Mesenchymal stem cell (in vitro differentiated cells and primary cell): ENCODE measurements around the gene DAB1.

ENCODE experiments used
- DNase-seq: peaks from one replicate; pipeline ENCODE4 v3.0.0-alpha.2; 2013
- H2AFZ ChIP-seq: one replicate; pipeline ENCODE4 v1.6.1; 2013; ENCODE audit warnings: low read depth, mild to moderate bottlenecking, control low read depth, inconsistent platforms, low read length, moderate library complexity
- H2AK5ac ChIP-seq: 2 replicates; pipeline ENCODE4 v1.6.1; 2013; ENCODE audit warnings: low read length, moderate library complexity, mild to moderate bottlenecking, inconsistent platforms; ENCODE audit not compliant: severe bottlenecking
- H2BK120ac ChIP-seq: one replicate; pipeline ENCODE4 v1.6.1; 2013; ENCODE audit warnings: low read depth, mild to moderate bottlenecking, inconsistent platforms, low read length, moderate library complexity
- H2BK12ac ChIP-seq, 2 experiments: one replicate each; pipeline ENCODE4 v1.6.1; 2013; ENCODE audit warnings: inconsistent platforms in 2 of 2, low read length in 2 of 2, mild to moderate bottlenecking in 2 of 2, moderate library complexity in 2 of 2, control low read depth in 1 of 2
- H2BK15ac ChIP-seq: one replicate; pipeline ENCODE4 v1.6.1; 2013; ENCODE audit warnings: mild to moderate bottlenecking, low read depth, inconsistent platforms; ENCODE audit not compliant: poor library complexity, severe bottlenecking
- H2BK5ac ChIP-seq: 2 replicates; pipeline ENCODE4 v1.6.1; 2013; ENCODE audit warnings: low read depth, mild to moderate bottlenecking, low read length, control low read depth, inconsistent platforms; ENCODE audit not compliant: poor library complexity, severe bottlenecking
- H3K14ac ChIP-seq, 2 experiments: one replicate each; pipeline ENCODE4 v1.6.1; 2013; ENCODE audit warnings: inconsistent platforms in 2 of 2, low read length in 2 of 2, control low read depth in 1 of 2, mild to moderate bottlenecking in 1 of 2, moderate library complexity in 1 of 2
- H3K18ac ChIP-seq, 2 experiments: one replicate each; pipeline ENCODE4 v1.6.1; 2013; ENCODE audit warnings: inconsistent platforms in 2 of 2, low read length in 2 of 2, control low read depth in 1 of 2, low read depth in 1 of 2, mild to moderate bottlenecking in 1 of 2
- H3K23ac ChIP-seq, 2 experiments: one replicate each; pipeline ENCODE4 v1.6.1; 2013; ENCODE audit warnings: inconsistent platforms in 2 of 2, low read length in 2 of 2, mild to moderate bottlenecking in 2 of 2, moderate library complexity in 2 of 2, control low read depth in 1 of 2
- H3K27ac ChIP-seq: 2 replicates; pipeline ENCODE4 v1.5.1; 2013; ENCODE audit warnings: mild to moderate bottlenecking, moderate library complexity, low read length, control low read depth, inconsistent platforms; ENCODE audit not compliant: poor library complexity, severe bottlenecking
- H3K27me3 ChIP-seq, 2 experiments: 2 replicates each; pipeline versions ENCODE4 v1.6.1 to v1.7.0; 2013; ENCODE audit warnings: low read length in 2 of 2, mild to moderate bottlenecking in 2 of 2, moderate library complexity in 2 of 2, control low read depth in 1 of 2, inconsistent platforms in 1 of 2; ENCODE audit not compliant: control insufficient read depth in 1 of 2, insufficient read depth in 1 of 2
- H3K36me3 ChIP-seq, 2 experiments: 2 replicates each; pipeline versions ENCODE4 v1.6.1 to v1.7.0; 2013; ENCODE audit warnings: low read length in 2 of 2, control low read depth in 1 of 2, inconsistent platforms in 1 of 2, low read depth in 1 of 2, mild to moderate bottlenecking in 1 of 2; ENCODE audit not compliant: insufficient read depth in 2 of 2, control insufficient read depth in 1 of 2
- H3K4ac ChIP-seq, 2 experiments: one replicate each; pipeline ENCODE4 v1.6.1; 2013; ENCODE audit warnings: inconsistent platforms in 2 of 2, low read length in 2 of 2, mild to moderate bottlenecking in 2 of 2, moderate library complexity in 2 of 2, control low read depth in 1 of 2, low read depth in 1 of 2
- H3K4me1 ChIP-seq: 2 replicates; pipeline ENCODE4 v1.6.1; 2013; ENCODE audit warnings: low read depth, low read length, control low read depth; ENCODE audit not compliant: control insufficient read depth, insufficient read depth
- H3K4me2 ChIP-seq: 2 replicates; pipeline ENCODE4 v1.6.1; 2013; ENCODE audit warnings: low read length, mild to moderate bottlenecking, inconsistent platforms; ENCODE audit not compliant: poor library complexity, severe bottlenecking
- H3K4me3 ChIP-seq, 2 experiments: 2 replicates each; pipeline versions ENCODE4 v1.5.1 to v1.7.0; 2013; ENCODE audit warnings: low read length in 2 of 2, mild to moderate bottlenecking in 2 of 2, control low read depth in 1 of 2, low read depth in 1 of 2; ENCODE audit not compliant: insufficient read depth in 1 of 2
- H3K79me1 ChIP-seq: replicated peaks from 2 replicates; pipeline ENCODE4 v1.6.1; 2013; ENCODE audit warnings: mild to moderate bottlenecking, control low read depth, low read length, inconsistent platforms; ENCODE audit not compliant: poor library complexity, severe bottlenecking
- H3K9ac ChIP-seq: 2 replicates; pipeline ENCODE4 v1.7.0; 2013; ENCODE audit warnings: mild to moderate bottlenecking, low read length, moderate library complexity
- H3K9me3 ChIP-seq: 2 replicates; pipeline ENCODE4 v1.7.0; 2013; ENCODE audit warnings: mild to moderate bottlenecking, low read length; ENCODE audit not compliant: control insufficient read depth
- H4K8ac ChIP-seq: one replicate; pipeline ENCODE4 v1.6.1; 2013; ENCODE audit warnings: inconsistent platforms, mild to moderate bottlenecking, low read length, moderate library complexity
- H4K91ac ChIP-seq: one replicate; pipeline ENCODE4 v1.6.1; 2013; ENCODE audit warnings: mild to moderate bottlenecking, low read length, inconsistent platforms
- WGBS: methylation state at CpG from one replicate; pipeline ENCODE4 v1.1.7; 2013; ENCODE audit warnings: mixed read lengths; 5-methylcytosine and 5-hydroxymethylcytosine counted together

Gene DAB1

GRCh38 chr1:57461405-57461804 is 37.5 kb upstream of the DAB1 start:
- no peak overlapping the region for H3K4ac ChIP-seq
- H4K8ac ChIP-seq, result no peak overlapping the region
- no peak overlapping the region for H3K27ac ChIP-seq
- no peak overlapping the region for H3K4me3 ChIP-seq
- no peak overlapping the region for H3K23ac ChIP-seq
- no peak overlapping the region for H3K4me2 ChIP-seq
- H2AK5ac ChIP-seq, result no peak overlapping the region
- no peak overlapping the region for H2AFZ ChIP-seq
- WGBS, result 32% methylated on average over 1 of the region's 2 CpGs
- no peak overlapping the region for H4K91ac ChIP-seq
- H3K9ac ChIP-seq, result no peak overlapping the region
- DNase-seq, result peak; percentile 35
- H3K18ac ChIP-seq, result no peak overlapping the region
- no peak overlapping the region for H2BK5ac ChIP-seq
- H2BK15ac ChIP-seq, result no peak overlapping the region
- H3K9me3 ChIP-seq, result no peaks in the 10 kb centered on the region
- H3K14ac ChIP-seq, result no peak overlapping the region
- H3K36me3 ChIP-seq, result no peaks in the 10 kb centered on the region
- no peaks in the 10 kb centered on the region for H3K4me1 ChIP-seq
- H3K27me3 ChIP-seq, result no peaks in the 10 kb centered on the region
- no peaks in the 10 kb centered on the region for H3K79me1 ChIP-seq
- H2BK12ac ChIP-seq, result no peak overlapping the region
- no peak overlapping the region for H2BK120ac ChIP-seq

GRCh38 chr1:57451516-57451915 is 27.7 kb upstream of the DAB1 start:
- no peak overlapping the region for H2BK120ac ChIP-seq
- no peaks in the 10 kb centered on the region for H3K4me1 ChIP-seq
- no peak overlapping the region for H2BK5ac ChIP-seq
- no peak for DNase-seq
- no peak overlapping the region for H4K91ac ChIP-seq
- no peak overlapping the region for H3K18ac ChIP-seq
- H3K36me3 ChIP-seq, result no peaks in the 10 kb centered on the region
- H3K4ac ChIP-seq, result no peak overlapping the region
- no peak overlapping the region for H2BK12ac ChIP-seq
- H3K27me3 ChIP-seq, result peaks cover 0 to 3% of the 10 kb centered on the region in 2 experiments
- H2AK5ac ChIP-seq, result no peak overlapping the region
- no peak overlapping the region for H2BK15ac ChIP-seq
- H3K79me1 ChIP-seq, result no peaks in the 10 kb centered on the region
- H3K9ac ChIP-seq, result no peak overlapping the region
- H3K9me3 ChIP-seq, result no peaks in the 10 kb centered on the region
- H3K4me3 ChIP-seq, result no peak overlapping the region
- no peak overlapping the region for H3K27ac ChIP-seq
- no peak overlapping the region for H2AFZ ChIP-seq
- H3K23ac ChIP-seq, result no peak overlapping the region
- no peak overlapping the region for H3K14ac ChIP-seq
- WGBS, result 82% methylated on average over 3 of the region's 5 CpGs
- no peak overlapping the region for H4K8ac ChIP-seq
- no peak overlapping the region for H3K4me2 ChIP-seq

GRCh38 chr1:57450981-57451380 is 27.1 kb upstream of the DAB1 start:
- Histone ChIP-seq H3K4me1 (no peaks in the 10 kb centered on the region), H3K27ac (no peak overlapping the region), H3K79me1 (no peaks in the 10 kb centered on the region), H3K18ac (no peak overlapping the region), H4K8ac (no peak overlapping the region), H3K9ac (no peak overlapping the region), H2BK120ac (no peak overlapping the region), H3K27me3 (peaks cover 0 to 3% of the 10 kb centered on the region in 2 experiments), H2BK5ac (no peak overlapping the region), H2AK5ac (no peak overlapping the region), H4K91ac (no peak overlapping the region), H3K9me3 (no peaks in the 10 kb centered on the region), H3K36me3 (no peaks in the 10 kb centered on the region), H3K4me2 (no peak overlapping the region), H2AFZ (no peak overlapping the region), H3K14ac (peak overlapping the region in 1 of 2 experiments; percentile 75), H2BK15ac (no peak overlapping the region), H3K4ac (no peak overlapping the region), H2BK12ac (no peak overlapping the region), H3K4me3 (no peak overlapping the region), H3K23ac (no peak overlapping the region)
- WGBS, result 88% methylated on average over 3 of the region's 3 CpGs
- DNase-seq, result no peak

DNA sequence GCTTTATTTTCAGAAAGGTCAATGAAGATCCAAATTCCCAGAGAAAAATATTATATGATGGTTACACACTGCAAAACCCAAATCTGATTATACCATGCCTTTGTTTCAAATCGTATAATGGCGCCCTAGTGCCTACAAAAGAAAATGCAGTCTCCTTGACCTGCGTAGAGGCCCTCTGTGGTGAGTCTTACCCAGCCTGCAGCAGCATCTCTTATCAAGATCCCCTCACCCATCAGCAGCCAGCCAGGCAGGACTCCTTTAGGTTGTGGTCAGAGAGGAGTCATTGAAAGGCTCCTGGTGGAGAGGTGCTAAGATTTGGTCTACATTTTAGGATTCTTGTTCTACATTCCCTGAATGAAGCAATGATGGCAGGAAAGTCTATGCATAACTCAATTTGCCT is 23.7 kb upstream of the DAB1 start:
- no peak overlapping the region for H3K27ac ChIP-seq
- 71% methylated on average over 2 of the region's 3 CpGs for WGBS
- no peak overlapping the region for H2BK5ac ChIP-seq
- no peak overlapping the region for H2AK5ac ChIP-seq
- no peak overlapping the region for H3K18ac ChIP-seq
- no peaks in the 10 kb centered on the region for H3K36me3 ChIP-seq
- H2BK12ac ChIP-seq, result no peak overlapping the region
- no peaks in the 10 kb centered on the region for H3K4me1 ChIP-seq
- no peak overlapping the region for H3K4ac ChIP-seq
- no peaks in the 10 kb centered on the region for H3K79me1 ChIP-seq
- no peak overlapping the region for H3K4me2 ChIP-seq
- no peak overlapping the region for H3K14ac ChIP-seq
- H2BK120ac ChIP-seq, result no peak overlapping the region
- H2AFZ ChIP-seq, result no peak overlapping the region
- no peak overlapping the region for H3K23ac ChIP-seq
- no peaks in the 10 kb centered on the region for H3K9me3 ChIP-seq
- DNase-seq, result no peak
- H4K91ac ChIP-seq, result no peak overlapping the region
- peaks cover 0 to 12% of the 10 kb centered on the region in 2 experiments for H3K27me3 ChIP-seq
- no peak overlapping the region for H4K8ac ChIP-seq
- H3K4me3 ChIP-seq, result no peak overlapping the region
- H3K9ac ChIP-seq, result no peak overlapping the region
- no peak overlapping the region for H2BK15ac ChIP-seq
